ENCODE data around the gene NTF3. TPM values are rescaled to one million over a fixed set of nuclear protein-coding genes. Genes with fewer than 3 reads are reported as not detected.
A peak's percentile ranks its signal among the peaks of the same experiment; 100 is the strongest.

Gene NTF3
- total RNA-seq, 2 donors from 2014 or later = 1.0 to 1.2 TPM

DNA sequence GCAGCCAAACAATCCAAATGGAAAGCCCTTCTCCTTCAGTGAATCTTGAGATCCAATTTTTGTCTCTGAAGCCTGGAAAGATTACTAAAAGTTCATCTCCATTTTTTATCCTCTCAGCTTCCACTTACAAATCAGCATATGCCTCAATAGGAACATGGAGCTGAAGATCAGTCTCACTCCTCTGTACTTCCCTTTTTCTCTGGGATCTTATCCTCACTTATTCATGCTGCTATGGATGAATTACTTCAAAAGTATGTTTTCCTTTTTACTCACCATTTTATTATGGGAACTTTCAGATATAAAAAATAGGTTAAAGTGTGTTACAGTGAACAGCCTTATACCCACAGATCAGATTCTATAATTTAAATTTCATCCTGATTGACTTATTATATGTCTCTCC is 14.4 kb upstream of the NTF3 start:
- intact Hi-C loops (cut with DNase I) = no loop called here
- Histone ChIP-seq H3K27me3 (replicated peaks; ENCODE audit: insufficient read depth) (no peaks in the 10 kb centered on the region), H3K4me1 (replicated peaks) (no peaks in the 10 kb centered on the region), H3K36me3 (no peaks in the 10 kb centered on the region), H3K27ac (no peak overlapping the region), H3K9me3 (no peaks in the 10 kb centered on the region), H3K4me3 (no peak overlapping the region)
- no peak for DNase-seq (ENCODE audit: low spot score)
- no peak for TF ChIP-seq POLR2A (IDR thresholded peaks at IDR 0.05)
- TF ChIP-seq, protein P1, sequence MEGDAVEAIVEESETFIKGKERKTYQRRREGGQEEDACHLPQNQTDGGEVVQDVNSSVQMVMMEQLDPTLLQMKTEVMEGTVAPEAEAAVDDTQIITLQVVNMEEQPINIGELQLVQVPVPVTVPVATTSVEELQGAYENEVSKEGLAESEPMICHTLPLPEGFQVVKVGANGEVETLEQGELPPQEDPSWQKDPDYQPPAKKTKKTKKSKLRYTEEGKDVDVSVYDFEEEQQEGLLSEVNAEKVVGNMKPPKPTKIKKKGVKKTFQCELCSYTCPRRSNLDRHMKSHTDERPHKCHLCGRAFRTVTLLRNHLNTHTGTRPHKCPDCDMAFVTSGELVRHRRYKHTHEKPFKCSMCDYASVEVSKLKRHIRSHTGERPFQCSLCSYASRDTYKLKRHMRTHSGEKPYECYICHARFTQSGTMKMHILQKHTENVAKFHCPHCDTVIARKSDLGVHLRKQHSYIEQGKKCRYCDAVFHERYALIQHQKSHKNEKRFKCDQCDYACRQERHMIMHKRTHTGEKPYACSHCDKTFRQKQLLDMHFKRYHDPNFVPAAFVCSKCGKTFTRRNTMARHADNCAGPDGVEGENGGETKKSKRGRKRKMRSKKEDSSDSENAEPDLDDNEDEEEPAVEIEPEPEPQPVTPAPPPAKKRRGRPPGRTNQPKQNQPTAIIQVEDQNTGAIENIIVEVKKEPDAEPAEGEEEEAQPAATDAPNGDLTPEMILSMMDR (IDR thresholded peaks at IDR 0.05) = no peak
- no peak for TF ChIP-seq POLR2AphosphoS5 (IDR thresholded peaks at IDR 0.05)

DNA sequence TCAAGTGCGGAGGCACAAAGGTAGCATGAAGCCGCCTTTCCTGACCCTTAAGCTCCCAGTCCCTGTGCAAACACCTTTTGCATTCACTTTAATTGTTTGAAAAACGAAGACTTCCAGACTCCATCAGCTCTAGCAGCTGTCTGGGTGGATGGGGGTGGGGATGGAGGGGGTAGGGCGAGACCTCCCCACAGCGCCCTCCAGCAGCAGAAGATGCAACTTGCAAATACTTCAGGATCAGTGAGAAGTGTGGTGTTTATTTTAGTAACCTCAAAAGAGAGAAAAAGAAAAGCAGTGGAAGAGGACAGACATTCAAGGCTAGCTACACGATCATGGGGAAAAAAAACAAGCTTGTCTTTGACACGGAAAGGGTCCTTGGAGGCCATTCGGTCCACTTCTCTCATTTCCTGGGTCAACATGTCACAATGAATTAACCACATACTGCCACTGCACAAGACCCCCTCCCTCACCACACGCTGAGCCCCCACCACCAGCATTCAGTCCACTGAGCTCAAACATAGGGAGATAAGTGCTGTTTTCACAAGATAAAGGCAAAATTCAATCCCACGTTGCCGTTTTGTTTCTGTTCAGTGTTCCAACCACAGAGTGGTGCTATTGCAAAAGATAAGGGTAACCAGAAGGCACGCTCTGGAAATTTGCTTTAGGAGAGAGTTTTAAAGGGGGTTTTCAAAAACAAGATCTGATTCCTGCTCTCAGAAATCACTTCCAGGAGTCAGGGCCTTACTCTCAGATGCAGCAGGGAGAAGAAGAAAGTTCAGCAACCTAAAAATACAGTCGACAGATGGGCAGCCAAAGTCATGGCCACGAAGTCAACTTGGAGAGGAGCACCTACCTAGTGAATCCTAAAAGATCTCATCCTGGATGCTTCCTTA is 3.3 kb upstream of the NTF3 start:
- intact Hi-C loops (cut with DNase I) = loop anchor here (5.0 kb wide), 1 partner anchor 369 kb away; no protein-coding TSS in a partner anchor
- no peak for DNase-seq (ENCODE audit: low spot score)

DNA sequence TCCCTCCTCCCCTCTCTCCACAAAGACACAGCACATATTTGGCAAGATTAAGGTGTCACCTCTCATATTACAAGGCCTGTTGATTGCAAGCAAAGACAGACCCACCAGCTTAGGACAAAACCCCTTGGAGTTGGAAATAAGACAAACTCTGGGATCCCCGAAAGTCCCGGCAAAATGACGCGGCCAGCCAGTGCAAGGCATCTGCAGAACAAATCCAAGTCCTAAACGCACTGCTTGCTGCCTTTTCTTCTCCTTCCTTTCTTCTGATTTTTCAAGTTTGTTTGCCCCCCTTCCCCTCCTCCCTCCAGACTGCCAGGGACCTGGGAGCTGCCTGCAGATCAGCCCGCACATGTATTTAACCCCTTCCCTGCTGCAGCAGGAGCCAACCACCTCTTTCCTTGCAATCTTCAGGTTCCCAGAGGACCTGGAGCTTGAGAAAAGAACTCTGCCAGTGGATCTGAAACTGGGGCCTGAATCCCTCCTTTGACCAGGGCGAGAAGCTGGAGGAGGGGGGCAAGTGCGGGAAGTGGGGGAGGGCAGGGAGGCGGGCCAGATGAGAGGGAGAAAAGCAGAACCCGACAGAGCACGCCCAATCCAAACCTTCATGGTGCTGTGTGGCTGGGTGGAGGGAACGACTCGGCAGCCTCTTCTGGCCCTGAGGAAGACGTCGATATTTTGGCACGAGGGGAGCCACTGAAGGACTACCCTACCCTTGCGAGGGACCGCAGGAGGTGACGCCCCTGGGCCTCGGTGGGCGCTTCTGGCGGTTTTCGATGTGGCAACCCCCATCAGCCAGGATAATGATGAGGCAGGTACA is 2.0 kb upstream of the NTF3 start:
- H3K27ac ChIP-seq = no peak overlapping the region
- no peak overlapping the region for H3K4me3 ChIP-seq
- no peaks in the 10 kb centered on the region for H3K9me3 ChIP-seq
- peaks cover 4% of the 10 kb centered on the region for H3K4me1 ChIP-seq (replicated peaks)
- 20% methylated on average over 23 of the region's 23 CpGs for WGBS
- intact Hi-C loops (cut with DNase I) = loop anchor here (5.0 to 10.0 kb wide), 4 partner anchors 217 to 612 kb away; no protein-coding TSS in a partner anchor
- TF ChIP-seq POLR2AphosphoS5 (IDR thresholded peaks at IDR 0.05) (no peak), POLR2A (IDR thresholded peaks at IDR 0.05) (no peak)
- TF ChIP-seq, protein P1 (IDR thresholded peaks at IDR 0.05) = no peak
- H3K27me3 ChIP-seq (replicated peaks; ENCODE audit: insufficient read depth) = peaks cover 7% of the 10 kb centered on the region
- DNase-seq (ENCODE audit: low spot score) = no peak
- H3K36me3 ChIP-seq = no peaks in the 10 kb centered on the region

More for the DNA sequence above, 3.3 kb upstream of the NTF3 start:
- no peaks in the 10 kb centered on the region for H3K36me3 ChIP-seq
- TF ChIP-seq POLR2AphosphoS5 (IDR thresholded peaks at IDR 0.05) = no peak
- no peak for TF ChIP-seq POLR2A (IDR thresholded peaks at IDR 0.05)
- TF ChIP-seq, protein P1 (IDR thresholded peaks at IDR 0.05) = peak in 3 of 4 experiments; percentile 16 to 58 (median 50)
- 28% methylated on average over 14 of the region's 14 CpGs for WGBS
- H3K9me3 ChIP-seq = no peaks in the 10 kb centered on the region
- H3K27me3 ChIP-seq (replicated peaks; ENCODE audit: insufficient read depth) = peaks cover 7% of the 10 kb centered on the region
- peaks cover 4% of the 10 kb centered on the region for H3K4me1 ChIP-seq (replicated peaks)
- no peak overlapping the region for H3K27ac ChIP-seq
- no peak overlapping the region for H3K4me3 ChIP-seq

DNA sequence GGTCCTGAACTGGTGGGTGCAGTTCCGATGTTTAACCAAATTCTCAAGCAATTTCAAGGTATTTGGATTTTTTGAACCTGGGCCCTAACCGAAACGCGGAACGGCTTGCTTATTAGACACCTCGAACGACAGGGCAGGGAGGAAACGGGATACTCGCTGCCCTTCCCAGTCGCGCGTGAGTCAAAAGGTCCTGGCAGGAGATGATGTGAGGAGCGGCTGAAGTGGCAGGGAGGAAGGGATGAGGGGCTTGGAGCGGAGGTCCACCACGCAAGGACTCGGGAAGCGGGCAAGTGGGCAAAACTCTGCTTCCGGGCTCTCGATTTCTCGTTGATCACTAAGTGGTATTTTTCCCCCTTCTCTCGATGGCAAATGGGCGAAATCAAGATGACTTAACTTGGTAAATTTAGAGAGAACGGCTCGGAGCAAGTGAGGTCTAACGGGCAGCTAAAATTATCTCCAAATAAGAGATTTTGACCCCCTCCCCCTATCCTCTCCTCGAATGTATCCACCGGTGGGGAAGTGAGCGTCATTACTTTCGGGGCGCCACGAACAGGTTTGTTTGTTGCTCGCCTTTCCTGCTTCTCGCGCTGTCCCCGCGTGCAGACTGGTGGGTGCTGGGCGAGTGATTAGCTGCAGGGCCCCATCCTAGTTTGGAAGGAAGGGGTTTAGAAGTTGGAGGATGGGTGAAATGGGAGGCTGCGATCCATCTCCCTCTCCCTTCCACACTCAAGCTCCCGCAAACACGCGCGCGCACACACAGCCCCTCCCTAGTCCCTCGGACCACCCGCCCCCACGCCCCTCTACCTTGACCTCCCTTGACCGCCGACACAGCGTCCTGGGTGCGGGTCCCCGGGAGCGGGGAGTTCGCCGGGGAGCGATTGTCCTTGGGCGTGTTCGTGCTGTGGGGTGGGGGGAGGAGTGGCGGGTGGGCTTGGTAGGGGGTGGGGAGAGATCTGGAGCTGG is 986 bp upstream of the NTF3 start:
- TF ChIP-seq, protein P1 (IDR thresholded peaks at IDR 0.05) = no peak
- TF ChIP-seq POLR2A (IDR thresholded peaks at IDR 0.05) = no peak
- TF ChIP-seq POLR2AphosphoS5 (IDR thresholded peaks at IDR 0.05) = no peak
- Histone ChIP-seq H3K9me3 (no peaks in the 10 kb centered on the region), H3K4me3 (peak overlapping the region; percentile 31 to 41), H3K4me1 (replicated peaks) (peaks cover 4% of the 10 kb centered on the region), H3K27ac (no peak overlapping the region), H3K36me3 (no peaks in the 10 kb centered on the region), H3K27me3 (replicated peaks; ENCODE audit: insufficient read depth) (peaks cover 7% of the 10 kb centered on the region)
- DNase-seq (ENCODE audit: low spot score) = no peak
- 6% methylated on average over 58 of the region's 58 CpGs for WGBS
- intact Hi-C loops (cut with DNase I) = loop anchor here (5.0 to 10.0 kb wide), 3 partner anchors 216 to 611 kb away; no protein-coding TSS in a partner anchor

Measured in prostate gland (tissue), 2 donors.